Esophagus muscularis mucosa (tissue), 4 donors: ENCODE measurements around the gene UTP14A. TPM values are rescaled to one million over a fixed set of nuclear protein-coding genes. Genes with fewer than 3 reads are reported as not detected.

Source experiments
- DNase-seq: peaks from one replicate; pipeline ENCODE4 v3.0.0-alpha.2; 2017; ENCODE audit errors: extremely low spot score
- H3K27ac ChIP-seq, 4 donors: fragments of 200-600 bp; sonication (generic); replicated peaks in 1 of 4; 1 replicate in 3 of 4; 2 replicates in 1 of 4; pipeline ENCODE4 v1.5.1; 2016 to 2019; ENCODE audit warnings: mild to moderate bottlenecking in 1 of 4
- H3K27me3 ChIP-seq, 4 donors: fragments of 200-600 bp; sonication (generic); one replicate each; pipeline versions ENCODE4 v1.5.1 to v1.6.0; 2016 to 2019
- H3K36me3 ChIP-seq, 4 donors: fragments of 200-600 bp; sonication (generic); one replicate each; pipeline ENCODE4 v1.5.1; 2016 to 2019
- H3K4me1 ChIP-seq, 4 donors: fragments of 200-600 bp; sonication (generic); one replicate each; pipeline ENCODE4 v1.5.1; 2016 to 2019
- H3K4me3 ChIP-seq, 4 donors: fragments of 200-600 bp; sonication (generic); 1 replicate in 2 of 4; 2 replicates in 2 of 4; pipeline ENCODE4 v1.5.1; 2016 to 2019; ENCODE audit warnings: mild to moderate bottlenecking in 4 of 4, moderate library complexity in 1 of 4
- H3K9me3 ChIP-seq, 4 donors: fragments of 200-600 bp; sonication (generic); 1 replicate in 3 of 4; 2 replicates in 1 of 4; pipeline ENCODE4 v1.5.1; 2016 to 2019
- CTCF ChIP-seq, 3 experiments: fragments of 200-600 bp in 2 of 3; fragments of 450-650 bp in 1 of 3; sonication (generic) in 2 of 3; IDR thresholded peaks; one replicate each; pipeline ENCODE4 v1.5.1; 2017 to 2019; ENCODE audit warnings: antibody characterized with exemption in 3 of 3, mild to moderate bottlenecking in 2 of 3, moderate library complexity in 1 of 3
- EP300 ChIP-seq: sonication (generic); formaldehyde crosslinking; IDR thresholded peaks from one replicate; pipeline ENCODE4 v1.6.1; 2017; ENCODE audit warnings: antibody characterized with exemption
- POLR2A ChIP-seq: fragments of 450-650 bp; IDR thresholded peaks from one replicate; pipeline ENCODE4 v1.6.1; 2017; ENCODE audit warnings: antibody characterized with exemption, moderate library complexity, mild to moderate bottlenecking, low read depth
- POLR2AphosphoS5 ChIP-seq, 2 donors: sonication (generic); formaldehyde crosslinking; IDR thresholded peaks; one replicate each; pipeline ENCODE4 v1.6.1; 2017; ENCODE audit warnings: antibody characterized with exemption in 2 of 2
- WGBS: methylation state at CpG from one replicate; pipeline ENCODE4 v1.1.5; 2018; 5-methylcytosine and 5-hydroxymethylcytosine counted together
- intact Hi-C: fragments of 100-400 bp; cut with DNase I; formaldehyde crosslinking; loops from one replicate; pipeline ENCODE4 v1.15.1; 2023
- total RNA-seq, 4 donors: library from RNA; depleted of rRNA; stranded (reverse); fragments of >200 nt; gene quantifications; one replicate each; pipeline versions ENCODE4 v1.1.0 to v1.2.1, GENCODE V29; 2016

The UTP14A gene
- total RNA-seq, 4 donors from 2014 or later = 9.6 to 16.1 (median 13.5) TPM

- 57% methylated on average over 25 of the region's 56 CpGs for whole genome bisulfite sequencing
- no peaks in the 10 kb centered on the region for H3K27me3 ChIP-seq
- no peak for DNase-seq
- peak overlapping the region; percentile 41 to 61 (median 59) for H3K27ac ChIP-seq
- H3K4me3 ChIP-seq = peak overlapping the region; percentile 49 to 60 (median 53)
- intact Hi-C loops = no loop called here
- TF ChIP-seq POLR2AphosphoS5 (IDR thresholded peaks at IDR 0.05) (peak; percentile 28 to 36), EP300 (no peak)
- peaks cover 4 to 29% (median 20%) of the 10 kb centered on the region in 4 donors for H3K4me1 ChIP-seq
- no peaks in the 10 kb centered on the region for H3K9me3 ChIP-seq
- no peaks in the 10 kb centered on the region for H3K36me3 ChIP-seq
Observed at GRCh38 chrX:129957241-129958082, 51.5 kb downstream of the UTP14A start.

GRCh38 chrX:129958083-129958465 is 52.1 kb downstream of the UTP14A start:
- H3K4me3 ChIP-seq = no peak overlapping the region
- H3K27ac ChIP-seq = peak overlapping the region in 2 of 4 donors; percentile 58 to 61
- no peak for TF ChIP-seq EP300
- no peak for TF ChIP-seq POLR2AphosphoS5 (IDR thresholded peaks at IDR 0.05)
- no peak for TF ChIP-seq POLR2A
- no peak for TF ChIP-seq CTCF (IDR thresholded peaks at IDR 0.05)
- peaks cover 4 to 24% (median 15%) of the 10 kb centered on the region in 4 donors for H3K4me1 ChIP-seq
- WGBS = 73% methylated on average over 7 of the region's 7 CpGs
- H3K36me3 ChIP-seq = no peaks in the 10 kb centered on the region
- H3K27me3 ChIP-seq = no peaks in the 10 kb centered on the region
- DNase-seq = no peak
- intact Hi-C loops = no loop called here
- H3K9me3 ChIP-seq = no peaks in the 10 kb centered on the region

GRCh38 chrX:129958814-129959492 is 53.0 kb downstream of the UTP14A start:
- Histone ChIP-seq H3K27ac (no peak overlapping the region), H3K4me3 (no peak overlapping the region), H3K4me1 (peaks cover 4 to 20% (median 12%) of the 10 kb centered on the region in 4 donors), H3K27me3 (no peaks in the 10 kb centered on the region), H3K36me3 (no peaks in the 10 kb centered on the region), H3K9me3 (no peaks in the 10 kb centered on the region)
- 40% methylated on average over 10 of the region's 13 CpGs for WGBS
- DNase-seq = no peak
- TF ChIP-seq CTCF (IDR thresholded peaks at IDR 0.05) (no peak), POLR2A (no peak), EP300 (no peak), POLR2AphosphoS5 (IDR thresholded peaks at IDR 0.05) (no peak)
- intact Hi-C loops = no loop called here

GRCh38 chrX:129959493-129959832 is 53.5 kb downstream of the UTP14A start:
- intact Hi-C loops = no loop called here
- H3K36me3 ChIP-seq = no peaks in the 10 kb centered on the region
- 51% methylated on average over 19 of the region's 19 CpGs for WGBS
- H3K4me1 ChIP-seq = peaks cover 4 to 20% (median 12%) of the 10 kb centered on the region in 4 donors
- no peak for TF ChIP-seq EP300
- no peaks in the 10 kb centered on the region for H3K9me3 ChIP-seq
- no peak for DNase-seq
- no peak overlapping the region for H3K4me3 ChIP-seq
- H3K27ac ChIP-seq = no peak overlapping the region
- H3K27me3 ChIP-seq = no peaks in the 10 kb centered on the region

GRCh38 chrX:129961180-129962083 is 55.5 kb downstream of the UTP14A start:
- no peak for DNase-seq
- Histone ChIP-seq H3K4me3 (peak overlapping the region in 1 of 4 donors; percentile 9), H3K27ac (no peak overlapping the region), H3K4me1 (peaks cover 4 to 20% (median 12%) of the 10 kb centered on the region in 4 donors), H3K9me3 (no peaks in the 10 kb centered on the region), H3K27me3 (no peaks in the 10 kb centered on the region), H3K36me3 (no peaks in the 10 kb centered on the region)
- TF ChIP-seq CTCF (IDR thresholded peaks at IDR 0.05) (no peak), EP300 (no peak), POLR2A (no peak), POLR2AphosphoS5 (IDR thresholded peaks at IDR 0.05) (no peak)
- intact Hi-C loops = no loop called here
- 59% methylated on average over 21 of the region's 26 CpGs for whole genome bisulfite sequencing
